K562 (cell line): Measurements from ENCODE around the gene HPCAL1. TPM values are rescaled to one million over a fixed set of nuclear protein-coding genes. Genes with fewer than 3 reads are reported as not detected.

Experiments
- ATAC-seq: fragments of 200-7000 bp; cut with Tn5 transposase; 3 replicates; pipeline ENCODE4 v1.9.1; 2020; ENCODE audit warnings: moderate library complexity
- BruUV-seq: library from RNA; stranded (reverse); fragments of 400-500 nt; replicated peaks from 2 replicates; lab custom pipeline; 2021; lab: Mats Ljungman, UMichigan
- CTCF ChIA-PET: fragments of 300-600 bp; formaldehyde crosslinking; extraction: SDS; loops from one replicate; lab custom pipeline; 2021; ENCODE audit warnings: low intra/inter-chr PET ratio; lab: Yijun Ruan, JAX
- POLR2A ChIA-PET: fragments of 300-600, 350-650 bp; sonication (Branson Sonifier 250); formaldehyde crosslinking; extraction: SDS; loops from one replicate; lab custom pipeline; 2021; ENCODE audit warnings: antibody characterized with exemption, inconsistent platforms; lab: Yijun Ruan, JAX
- DNase-seq, 4 experiments: peaks; one replicate each; pipeline versions ENCODE4 v3.0.0 to v3.0.0-alpha.2; 2011 to 2018; ENCODE audit warnings: low spot score in 3 of 4, mixed read lengths in 3 of 4; ENCODE audit errors: extremely low read depth in 1 of 4
- FAIRE-seq: peaks from 2 replicates; lab custom pipeline; 2011; peaks lifted over from hg19 to GRCh38; lab: Jason Lieb, UNC
- H2AFZ ChIP-seq: 2 replicates; pipeline ENCODE4 v1.6.0; 2011; ENCODE audit warnings: low read depth, low read length, control low read depth, inconsistent platforms
- H3K27ac ChIP-seq: fragments of 200-600 bp; 3 replicates; pipeline ENCODE4 v1.8.0; 2011; ENCODE audit warnings: low read depth, mild to moderate bottlenecking, control low read depth, inconsistent platforms, low read length, moderate library complexity, mixed read lengths; ENCODE audit errors: extremely low read depth
- H3K27me3 ChIP-seq, 2 experiments: fragments of 300-600 bp in 1 of 2; 2 replicates in 1 of 2; 3 replicates in 1 of 2; pipeline versions ENCODE4 v1.6.0 to v1.8.0; 2011; ENCODE audit warnings: inconsistent platforms in 2 of 2, low read length in 2 of 2, mild to moderate bottlenecking in 1 of 2, mixed read lengths in 1 of 2, moderate library complexity in 1 of 2; ENCODE audit not compliant: control insufficient read depth in 2 of 2, insufficient read depth in 2 of 2
- H3K36me3 ChIP-seq: fragments of 300-600 bp; 3 replicates; pipeline ENCODE4 v1.8.0; 2011; ENCODE audit warnings: mild to moderate bottlenecking, low read length, inconsistent platforms; ENCODE audit not compliant: control insufficient read depth, insufficient read depth
- H3K4me1 ChIP-seq, 2 experiments: fragments of 200-600 bp in 1 of 2; replicated peaks in 1 of 2; 2 replicates in 1 of 2; 3 replicates in 1 of 2; pipeline versions ENCODE4 v1.5.1 to v1.8.0; 2011; ENCODE audit warnings: inconsistent platforms in 2 of 2, low read length in 2 of 2, mild to moderate bottlenecking in 1 of 2, mixed read lengths in 1 of 2, moderate library complexity in 1 of 2; ENCODE audit not compliant: control insufficient read depth in 2 of 2, insufficient read depth in 2 of 2
- H3K4me2 ChIP-seq: 2 replicates; pipeline ENCODE4 v1.6.1; 2011; ENCODE audit warnings: low read length, control low read depth, inconsistent platforms, mixed read lengths; ENCODE audit not compliant: insufficient read depth
- H3K4me3 ChIP-seq: fragments of 200-600 bp; sonication (generic), shearing (Covaris generic); 2 replicates; pipeline ENCODE4 v1.5.1; 2016; ENCODE audit warnings: control low read depth, inconsistent platforms
- H3K79me2 ChIP-seq: fragments of 200-600 bp; 3 replicates; pipeline ENCODE4 v1.8.0; 2011; ENCODE audit warnings: low read length, inconsistent platforms; ENCODE audit not compliant: control insufficient read depth, insufficient read depth
- H3K9ac ChIP-seq, 2 experiments: 2 replicates each; pipeline versions ENCODE4 v1.6.0 to v1.6.1; 2011; ENCODE audit warnings: low read depth in 2 of 2, low read length in 2 of 2, control low read depth in 1 of 2, inconsistent platforms in 1 of 2, mild to moderate bottlenecking in 1 of 2, mixed read lengths in 1 of 2; ENCODE audit not compliant: insufficient read depth in 1 of 2
- H3K9me1 ChIP-seq: one replicate; pipeline ENCODE4 v1.6.0; 2011; ENCODE audit warnings: inconsistent platforms, mild to moderate bottlenecking, low read length, moderate library complexity; ENCODE audit not compliant: control insufficient read depth, insufficient read depth
- H3K9me3 ChIP-seq: replicated peaks from 2 replicates; pipeline ENCODE4 v1.5.1; 2011; ENCODE audit warnings: low read depth, low read length, inconsistent platforms; ENCODE audit not compliant: control insufficient read depth, insufficient read depth
- H4K20me1 ChIP-seq: replicated peaks from 2 replicates; pipeline ENCODE4 v1.6.1; 2011; ENCODE audit warnings: low read length, inconsistent platforms, mixed read lengths; ENCODE audit not compliant: control insufficient read depth, insufficient read depth
- DLX4 ChIP-seq: fragments of 250-450 bp; sonication (Bioruptor Pico); IDR thresholded peaks from 2 replicates; pipeline ENCODE4 v1.6.1; 2021; ENCODE audit warnings: mild to moderate bottlenecking
- E2F8 ChIP-seq: fragments of 450-650 bp; IDR thresholded peaks from 2 replicates; pipeline ENCODE4 v1.7.1; 2018; ENCODE audit warnings: mild to moderate bottlenecking, low read depth; ENCODE audit not compliant: partially characterized antibody
- ETS2 ChIP-seq: IDR thresholded peaks from 2 replicates; pipeline ENCODE4 v1.6.1; 2016; ENCODE audit warnings: borderline replicate concordance, missing genetic modification characterization, mild to moderate bottlenecking, moderate library complexity, missing compliant biosample characterization; ENCODE audit not compliant: poor library complexity, severe bottlenecking
- GTF3C2 ChIP-seq: IDR thresholded peaks from 3 replicates; pipeline ENCODE4 v1.6.1; 2011; ENCODE audit warnings: borderline replicate concordance, mild to moderate bottlenecking, moderate library complexity; ENCODE audit not compliant: insufficient read length; ENCODE audit errors: extremely low read depth
- PCBP1 ChIP-seq: fragments of 200-400 bp; formaldehyde crosslinking; IDR thresholded peaks from 2 replicates; pipeline ENCODE4 v1.6.1; 2018; ENCODE audit warnings: mild to moderate bottlenecking, low read depth, low read length; ENCODE audit not compliant: poor library complexity, severe bottlenecking
- PCBP2 ChIP-seq: fragments of 200-400 bp; formaldehyde crosslinking; IDR thresholded peaks from 2 replicates; pipeline ENCODE4 v1.6.1; 2018; ENCODE audit warnings: low read length, low read depth, mild to moderate bottlenecking, moderate library complexity; ENCODE audit not compliant: poor library complexity, severe bottlenecking
- SLC30A9 ChIP-seq: fragments of 250-450 bp; sonication (Bioruptor Pico); IDR thresholded peaks from 2 replicates; pipeline ENCODE4 v1.8.0; 2022; ENCODE audit warnings: mild to moderate bottlenecking, moderate library complexity
- SPI1 ChIP-seq: IDR thresholded peaks from 2 replicates; pipeline ENCODE4 v1.6.1; 2011; ENCODE audit warnings: low read depth, low read length, control low read depth, borderline replicate concordance
- THRA ChIP-seq: fragments of 450-650 bp; IDR thresholded peaks from 2 replicates; pipeline ENCODE4 v1.6.1; 2017; ENCODE audit warnings: mild to moderate bottlenecking, moderate library complexity
- ZNF398 ChIP-seq: fragments of 250-450 bp; sonication (Bioruptor Pico); IDR thresholded peaks from 2 replicates; pipeline ENCODE4 v1.8.0; 2021; ENCODE audit warnings: moderate library complexity, mild to moderate bottlenecking, inconsistent platforms
- ZNF778 ChIP-seq: fragments of 450-650 bp; formaldehyde crosslinking; IDR thresholded peaks from 2 replicates; pipeline ENCODE4 v1.4.0; 2020; ENCODE audit warnings: mild to moderate bottlenecking, moderate library complexity
- WGBS: fragments of 100-300 bp; shearing (Covaris generic); methylation state at CpG from one replicate; pipeline ENCODE4 v1.1.6; 2016; ENCODE audit warnings: low coverage, mixed read lengths; ENCODE audit not compliant: insufficient coverage; ENCODE audit errors: missing lambda C conversion rate; 5-methylcytosine and 5-hydroxymethylcytosine counted together
- in situ Hi-C: fragments of 300-500 bp; cut with MboI; formaldehyde crosslinking; loops from 4 replicates; pipeline ENCODE4 v1.15.0; 2018; ENCODE audit warnings: inconsistent platforms, mixed read lengths
- intact Hi-C: fragments of 100-400 bp; cut with micrococcal nuclease; formaldehyde crosslinking; loops from 2 replicates; pipeline ENCODE4 v1.14.2; 2022
- polyA plus RNA-seq, 8 experiments: library from polyadenylated mRNA; depleted of rRNA in 4 of 8; stranded (reverse) in 5 of 8; unstranded in 3 of 8; fragments of >200 nt; fragmentation: Nextera tagmentation in 2 of 8; fragmentation: Illumina TruSeq in 1 of 8; extraction: Ambion mirVana in 2 of 8; extraction: Trizol in 1 of 8; gene quantifications; 2 replicates each; pipeline versions ENCODE4 v1.2.1 to v1.2.3, GENCODE V29; 2011 to 2014; ENCODE audit warnings: inconsistent platforms in 1 of 8, missing spikeins in 1 of 8
- total RNA-seq, 7 experiments: library from RNA; depleted of rRNA in 6 of 7; stranded (reverse); fragments of >200 nt in 6 of 7; fragmentation: Illumina TruSeq in 2 of 7; extraction: Trizol in 2 of 7; gene quantifications; 2 replicates each; pipeline versions ENCODE4 v1.2.1 to v1.2.3, GENCODE V29; 2011 to 2021; ENCODE audit warnings: low replicate concordance in 1 of 7

Gene HPCAL1
- total and polyA plus RNA-seq, 9 of the 15 experiments (the other 6 are each of a cell fraction or from before 2014, with no cell fraction given), result 2.7 to 65.5 (median 23.9) TPM

- Histone ChIP-seq H3K9ac (no peak overlapping the region), H3K27me3 (no peaks in the 10 kb centered on the region), H3K36me3 (peaks cover 2% of the 10 kb centered on the region; the same call in 1 of the 3 replicates), H2AFZ (no peak overlapping the region), H3K9me3 (no peaks in the 10 kb centered on the region), H3K4me2 (no peak overlapping the region), H3K9me1 (peaks cover 4% of the 10 kb centered on the region), H4K20me1 (peaks cover 13% of the 10 kb centered on the region), H3K4me1 (peaks cover 23 to 31% of the 10 kb centered on the region in 2 experiments; a peak in 4 of 5 replicates), H3K4me3 (no peak overlapping the region), H3K79me2 (peaks cover 44% of the 10 kb centered on the region), H3K27ac (no peak overlapping the region)
- 75% methylated on average over 7 of the region's 7 CpGs for WGBS
- ATAC-seq (no peak), FAIRE-seq (no peak), DNase-seq (no peak)
- in situ Hi-C loops, result no loop called here
- BruUV-seq, result no TSS peak
- ChIA-PET CTCF (no interaction called here), POLR2A (no interaction called here)
- intact Hi-C loops, result no loop called here
- TF ChIP-seq ZNF398 (CRISPR knock-in tag) (no peak), ZNF778 (CRISPR knock-in tag) (no peak), PCBP2 (no peak), SLC30A9 (no peak), PCBP1 (no peak), THRA (no peak), GTF3C2 (no peak), SPI1 (no peak), DLX4 (no peak), ETS2 (tag) (no peak), E2F8 (no peak)
Measured at GRCh38 chr2:10348891-10349290, 46.2 kb downstream of the HPCAL1 start.
